HG03280 (cell line): ENCODE data around the gene KCNA4.
"Not testable (repeated sequence)": the region's sequence is repeated elsewhere in the genome, so short reads cannot be mapped to it uniquely, and the experiment has no call there.

Experiments used
- ATAC-seq: cut with Tn5 transposase; IDR thresholded peaks from one replicate; pipeline ENCODE4 v1.9.1; 2021; ENCODE audit warnings: mild to moderate bottlenecking, moderate library complexity; ENCODE audit not compliant: unreplicated experiment

KCNA4 gene

DNA sequence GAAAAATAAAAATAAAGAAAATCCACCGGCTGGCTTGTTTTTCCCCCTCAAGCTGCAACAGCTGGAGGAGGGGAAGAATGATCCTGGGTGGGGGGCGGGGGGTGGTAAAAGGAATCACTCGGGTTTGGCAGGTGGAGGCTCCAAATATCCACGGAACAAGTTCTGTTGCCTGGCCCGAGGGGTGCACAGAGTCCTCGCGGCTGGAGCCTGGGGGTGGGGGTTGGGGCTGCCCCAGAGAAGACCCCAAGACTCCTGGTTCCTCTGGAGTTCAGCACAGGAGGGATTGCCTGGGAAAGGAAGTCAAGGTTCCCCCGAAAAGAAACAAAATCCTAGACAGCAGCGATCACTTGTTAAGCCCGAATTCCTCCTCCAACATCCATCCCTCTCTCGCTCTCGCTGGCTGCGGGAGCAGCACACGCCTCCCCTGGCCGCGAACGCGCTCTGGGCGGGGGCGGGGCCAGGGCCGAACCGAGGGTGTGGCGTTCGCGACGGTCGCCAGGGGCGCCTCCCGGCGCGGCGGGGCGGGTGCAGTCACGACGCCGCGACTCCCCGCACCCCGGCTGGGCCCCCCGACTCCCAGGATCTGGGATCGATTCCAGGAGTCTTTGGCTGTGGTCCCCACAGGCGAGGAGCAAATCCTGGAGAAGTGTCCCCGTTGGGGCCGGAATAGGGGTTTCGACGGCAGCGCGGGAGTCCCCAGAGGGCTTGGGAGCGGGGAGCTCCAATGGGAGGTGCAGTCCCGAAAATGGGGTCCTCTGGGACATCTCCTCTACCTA, at the start of gene KCNA4:
Gene KCNA4, minus strand, starts transcription at position 443 of the 776 bp plus-strand sequence. CDS start 4,352 bp downstream, outside the sequence.
- ATAC-seq = no peak

DNA sequence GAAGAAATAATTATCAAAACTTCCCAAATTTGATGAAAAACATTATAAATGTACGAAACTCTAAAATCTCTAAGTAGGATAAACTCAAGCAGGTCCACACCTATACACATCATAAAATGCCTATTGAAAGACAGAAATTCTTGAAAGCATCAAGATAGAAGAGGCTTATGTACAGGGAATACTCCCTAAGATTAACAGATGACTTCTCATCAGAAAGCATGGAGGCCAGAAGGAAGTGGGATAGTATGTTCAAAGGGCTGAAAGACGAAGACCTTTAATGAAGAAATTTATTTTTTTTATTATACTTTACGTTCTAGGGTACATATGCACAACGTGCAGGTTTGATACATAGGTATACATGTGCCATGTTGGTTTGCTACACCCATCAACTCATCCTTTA, 45.3 kb upstream of the KCNA4 start:
- no peak for ATAC-seq

DNA sequence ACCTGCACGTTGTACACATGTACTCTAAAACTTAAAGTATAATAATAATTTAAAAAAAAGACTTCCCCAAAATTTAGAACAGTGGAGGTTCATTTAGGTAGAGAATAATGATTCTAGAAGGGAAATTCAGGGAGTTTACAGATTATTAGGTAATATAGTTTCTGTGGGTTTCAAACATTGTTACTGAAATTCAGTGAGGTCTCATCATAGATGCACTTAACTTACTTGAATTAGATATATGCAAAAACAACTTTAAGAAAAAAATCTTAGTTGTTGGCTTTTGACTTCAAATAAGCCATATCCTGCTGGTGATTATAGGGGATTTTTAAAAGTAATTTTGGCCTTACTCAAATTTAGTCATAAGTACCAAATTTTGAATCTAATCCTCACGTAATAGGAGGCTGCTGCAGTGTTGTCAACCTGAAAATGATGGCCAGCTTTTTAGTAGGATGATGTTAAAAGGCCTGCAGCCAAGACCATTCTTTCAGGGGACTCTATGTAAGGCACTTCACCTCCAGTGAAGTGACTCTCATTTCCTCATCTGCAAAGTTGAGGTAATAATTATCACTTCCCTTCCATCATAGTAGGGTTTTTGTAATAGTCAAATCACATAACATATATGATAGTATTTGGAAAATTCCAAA, 42.5 kb upstream of the KCNA4 start:
- ATAC-seq = no peak

DNA sequence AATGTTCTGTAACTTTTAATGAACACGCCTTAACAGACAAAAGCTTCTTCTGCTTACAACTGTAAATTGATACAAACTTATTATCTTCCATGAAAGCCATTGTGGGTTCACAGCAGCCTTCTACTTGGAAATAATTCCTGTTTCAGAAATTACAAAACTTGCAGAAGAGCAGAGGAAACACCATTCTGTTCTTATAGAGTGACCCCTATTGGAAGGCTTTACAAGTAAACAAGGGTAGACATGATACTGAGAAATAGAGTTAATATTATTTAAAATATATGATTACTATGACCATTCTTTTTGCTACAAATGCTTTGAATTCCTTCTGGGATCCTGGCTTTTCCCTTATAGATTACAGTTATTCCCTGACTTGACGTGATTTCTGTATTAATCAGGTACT, 32.4 kb upstream of the KCNA4 start:
- no peak for ATAC-seq

GRCh38 chr11:30046578-30046945, 29.7 kb upstream of the KCNA4 start:
- no peak for ATAC-seq

GRCh38 chr11:30045921-30046577, 29.2 kb upstream of the KCNA4 start:
- ATAC-seq = no peak

GRCh38 chr11:30045144-30045543, 28.3 kb upstream of the KCNA4 start:
- no peak for ATAC-seq

DNA sequence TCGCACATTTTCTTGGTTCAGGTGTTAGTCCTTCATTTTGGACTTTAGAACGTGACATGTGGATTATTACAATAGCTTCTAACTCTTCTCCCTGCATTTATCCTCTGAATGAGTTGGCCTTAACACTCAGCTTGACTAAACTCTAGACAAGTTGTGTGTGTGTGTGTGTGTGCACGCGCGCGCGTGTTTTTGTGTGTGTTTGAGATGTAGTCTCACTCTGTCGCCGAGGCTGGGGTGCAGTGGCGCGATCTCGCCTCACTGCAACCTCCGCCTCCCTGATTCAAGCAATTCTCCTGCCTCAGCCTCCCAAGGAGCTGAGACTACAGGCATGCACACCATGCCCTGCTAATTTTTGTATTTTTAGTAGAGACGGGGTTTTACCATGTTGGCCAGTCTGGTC, 24.3 kb upstream of the KCNA4 start:
- no peak for ATAC-seq

DNA sequence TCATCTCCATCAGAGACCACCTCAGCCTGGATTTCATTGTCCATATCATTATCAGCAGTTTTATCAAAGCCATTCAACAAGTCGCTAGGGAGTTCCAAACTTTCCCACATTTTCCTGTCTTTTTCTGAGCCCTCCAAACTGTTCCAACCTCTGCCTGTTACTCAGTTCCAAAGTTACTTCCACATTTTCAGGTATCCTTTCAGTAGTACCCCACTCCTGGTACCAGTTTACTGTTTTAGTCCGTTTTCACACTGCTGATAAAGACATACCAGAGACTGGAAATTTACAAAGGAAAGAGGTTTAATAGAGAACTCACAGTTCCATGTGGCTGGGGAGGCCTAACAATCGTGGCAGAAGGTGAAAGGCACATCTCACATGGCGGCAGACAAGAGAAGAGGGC, 17.9 kb upstream of the KCNA4 start:
- not testable (repeated sequence) for ATAC-seq

DNA sequence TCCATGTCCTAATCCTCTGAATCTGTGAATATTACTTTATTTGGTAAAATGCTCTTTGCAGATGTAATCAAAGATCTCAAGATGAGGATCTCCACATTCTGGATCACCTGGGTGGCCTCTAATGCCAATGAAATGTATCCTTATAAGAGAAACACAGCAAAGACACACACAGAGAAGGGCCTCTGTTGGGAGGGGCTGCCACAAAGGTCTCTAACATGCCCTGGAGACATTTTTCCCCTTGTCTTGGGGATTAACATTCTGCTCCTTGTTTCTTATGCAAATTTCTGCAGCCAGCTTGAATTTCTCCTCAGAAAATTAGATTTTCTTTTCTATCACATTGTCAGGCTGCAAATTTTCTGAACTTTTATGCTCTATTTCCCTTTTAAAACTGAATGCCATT, 17.3 kb upstream of the KCNA4 start:
- not testable (repeated sequence) for ATAC-seq

DNA sequence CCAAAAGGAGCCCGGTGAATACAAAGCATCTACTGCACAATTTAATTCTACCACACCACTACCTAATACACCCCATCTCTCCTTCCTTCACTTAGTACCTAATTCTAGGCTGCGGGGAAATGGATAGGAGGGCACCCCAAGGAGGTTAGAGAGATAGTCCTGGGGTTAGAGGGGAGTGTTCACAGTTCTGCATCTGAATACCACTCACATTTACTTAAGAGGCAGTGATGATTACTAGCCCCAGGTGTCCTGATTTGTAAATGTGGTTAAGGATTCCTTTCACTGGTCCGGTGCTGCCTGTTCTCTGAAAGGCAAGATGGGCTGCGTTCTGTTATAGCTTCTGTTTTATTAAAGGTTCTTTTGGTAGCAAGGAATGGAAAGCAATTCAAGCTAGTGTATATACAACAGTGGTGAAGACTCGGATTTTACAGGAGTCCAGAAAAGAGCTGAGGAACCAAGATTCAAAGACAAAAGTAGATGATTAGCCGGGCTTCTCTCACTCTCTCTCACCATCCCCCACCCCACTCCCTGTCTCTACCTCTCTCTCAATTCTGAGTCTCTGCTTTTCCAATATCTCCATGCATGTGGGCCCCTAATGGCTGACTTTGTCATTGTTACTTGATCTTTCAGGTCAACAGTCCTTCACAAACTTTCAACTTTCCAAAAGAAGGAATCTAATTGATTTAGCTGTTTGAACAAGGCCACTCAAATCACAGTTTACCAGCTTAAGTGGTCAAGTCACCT, 8.7 kb upstream of the KCNA4 start:
- no peak for ATAC-seq

DNA sequence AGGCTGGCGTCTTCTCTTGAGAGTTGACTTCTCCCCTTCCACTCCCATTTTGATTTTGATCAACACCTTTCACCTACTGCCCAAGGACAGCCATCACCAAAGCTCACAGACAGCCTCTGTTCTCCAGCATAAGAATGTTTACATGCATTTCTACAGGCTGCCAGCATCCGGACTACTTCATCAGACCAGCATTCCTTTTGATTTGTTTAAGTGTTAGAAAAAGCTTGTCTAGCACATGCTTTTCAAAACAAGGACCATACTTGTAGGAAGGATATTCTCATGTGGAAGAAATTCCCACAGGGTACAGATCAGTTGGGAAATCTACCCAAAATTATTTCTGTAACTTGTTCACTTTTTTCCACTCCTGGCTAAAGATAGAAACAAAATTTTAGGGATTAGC, 6.2 kb upstream of the KCNA4 start:
- ATAC-seq = no peak

DNA sequence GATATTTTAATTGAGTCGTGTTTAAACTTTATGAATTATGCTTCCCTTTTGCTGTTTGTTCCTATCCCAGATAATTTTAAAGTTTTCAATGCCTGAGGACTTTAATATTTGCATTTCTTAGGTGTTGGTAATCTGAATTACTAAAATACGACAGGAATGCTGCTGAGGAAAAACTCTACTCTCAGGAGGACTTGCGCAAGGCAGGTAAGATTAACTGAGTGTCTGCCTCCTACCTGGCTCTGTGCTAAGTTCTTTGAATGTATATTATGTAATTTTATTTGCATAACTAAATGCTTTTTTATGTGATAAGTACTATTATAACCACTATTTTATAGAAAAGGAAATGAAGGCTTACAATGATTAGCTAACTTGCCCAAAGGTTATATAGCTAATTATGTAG, 2.7 kb upstream of the KCNA4 start:
- ATAC-seq = no peak

DNA sequence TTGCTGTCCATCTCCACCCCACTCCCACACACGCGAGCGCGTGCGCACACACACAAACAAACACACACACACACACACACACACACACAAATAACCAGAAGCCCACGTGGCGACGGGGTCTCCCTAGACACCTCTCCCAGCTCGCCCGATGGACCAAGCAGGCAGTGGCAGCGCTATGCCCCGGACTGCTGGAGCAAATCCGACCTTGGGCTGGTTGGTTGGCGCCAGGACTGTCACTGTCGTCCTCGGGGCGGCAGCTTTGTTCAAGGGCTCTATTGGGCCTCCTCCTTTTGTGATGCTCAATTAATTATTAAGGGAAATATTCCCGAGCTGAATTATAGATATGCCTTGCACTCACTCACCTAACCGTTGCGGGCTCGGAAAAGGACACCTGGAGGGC, 1.7 kb upstream of the KCNA4 start:
- ATAC-seq = no peak

DNA sequence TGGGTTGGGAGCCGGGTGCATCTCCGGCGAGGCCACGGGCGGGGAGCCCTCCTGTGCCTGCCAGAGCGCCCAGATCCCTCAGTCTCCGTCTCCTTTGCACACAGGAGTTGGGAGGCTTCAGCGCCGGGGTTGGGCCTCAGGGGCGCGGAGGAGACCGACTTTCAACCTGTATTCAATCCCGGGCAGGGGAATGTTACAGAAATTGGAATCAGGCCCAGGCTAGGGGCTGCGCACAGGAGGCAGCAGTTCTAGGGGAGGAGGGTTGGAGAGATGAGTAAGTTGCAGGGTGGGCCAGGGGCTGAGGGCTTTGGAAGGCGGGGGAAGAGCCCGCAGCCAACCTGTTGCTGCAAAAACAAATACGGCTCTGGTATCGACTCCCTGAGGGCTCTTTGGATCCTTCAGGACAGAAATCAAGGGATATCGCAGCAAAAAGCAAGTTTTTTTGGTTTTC, 640 bp upstream of the KCNA4 start:
- no peak for ATAC-seq

DNA sequence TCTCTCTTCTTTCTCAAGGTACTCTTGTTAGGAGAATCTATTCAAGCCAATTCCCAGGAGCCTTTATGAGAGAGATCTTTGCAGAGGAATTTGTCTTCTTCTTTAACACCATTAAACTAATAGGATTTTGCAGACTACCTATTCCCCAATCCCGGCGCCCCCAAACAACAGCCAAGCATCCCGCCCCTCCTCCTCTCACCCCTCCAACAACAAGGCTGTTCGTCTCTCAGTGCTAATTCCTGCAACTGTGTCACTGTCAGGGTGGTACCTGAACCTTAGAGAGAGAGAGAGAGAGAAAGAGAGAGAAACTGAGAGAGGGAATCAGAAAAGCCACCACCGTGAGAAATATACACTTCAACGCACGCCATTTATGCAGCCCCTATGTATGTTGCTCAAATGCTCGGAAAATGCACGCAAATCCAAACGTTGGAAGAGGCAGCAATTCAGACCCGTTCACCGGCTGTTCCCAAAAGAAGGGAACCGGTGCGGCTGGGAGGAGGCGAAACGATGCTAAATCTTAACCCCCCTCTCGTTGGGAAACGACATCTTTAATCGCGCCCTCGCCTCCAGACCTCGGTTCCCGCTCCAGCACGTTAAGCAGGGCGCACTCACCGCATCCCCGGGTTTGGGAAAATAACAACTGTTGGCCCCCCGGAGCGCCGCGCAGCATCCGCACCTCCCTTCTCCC, 961 bp downstream of the KCNA4 start:
- no peak for ATAC-seq

DNA sequence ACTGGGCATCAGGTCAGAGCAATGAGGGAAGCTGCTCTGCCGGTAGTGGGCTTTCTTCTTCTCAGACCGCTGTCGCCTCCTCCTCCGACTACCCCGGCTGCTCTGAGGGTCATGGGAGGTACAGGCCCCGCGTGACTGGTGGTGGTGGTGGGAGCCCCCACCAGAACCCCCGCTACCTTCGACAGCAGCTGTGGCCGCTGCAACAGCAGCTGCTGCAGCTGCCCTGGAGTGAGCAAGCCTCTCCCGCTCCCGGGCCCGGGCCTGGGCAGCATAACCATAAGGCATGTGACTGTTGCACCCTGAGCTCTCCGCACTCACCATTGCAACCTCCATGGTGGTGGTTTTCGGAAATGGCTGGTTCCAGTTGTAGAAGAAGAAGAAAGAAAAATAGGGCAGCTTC, 4.5 kb downstream of the KCNA4 start:
- no peak for ATAC-seq

GRCh38 chr11:30009060-30009459, 7.8 kb downstream of the KCNA4 start:
- ATAC-seq = no peak

GRCh38 chr11:30006876-30007275, 10.0 kb downstream of the KCNA4 start:
- no peak for ATAC-seq

- no peak for ATAC-seq
Measured at GRCh38 chr11:30002157-30002785, 14.6 kb downstream of the KCNA4 start.
